Measurements from ENCODE around the gene SMCO2. TPM values are rescaled to one million over a fixed set of nuclear protein-coding genes. Genes with fewer than 3 reads are reported as not detected.
A peak's percentile ranks its signal among the peaks of the same experiment; 100 is the strongest.

SMCO2 gene
- total and polyA plus RNA-seq, 2 of the 8 experiments (the other 6 are each of a cell fraction or from before 2014, with no cell fraction given), result 0.24 to 0.80 TPM

GRCh38 chr12:27521066-27521465, 74.5 kb downstream of the SMCO2 start:
- no peak overlapping the region for H3K56ac ChIP-seq (replicated peaks; ENCODE audit: insufficient read length, low read depth, low read length)
- TF ChIP-seq ATF2 (IDR thresholded peaks at IDR 0.05; ENCODE audit: low read length) (no peak), SP2 (IDR thresholded peaks at IDR 0.05; ENCODE audit: low read length) (no peak), SP1 (IDR thresholded peaks at IDR 0.05; ENCODE audit: low read depth, low read length) (0 out of 2 replicates have a peak, but pooled peaks have one; percentile 38), JUN (IDR thresholded peaks at IDR 0.05; ENCODE audit: low read depth, low read length) (no peak), SIRT6 (IDR thresholded peaks at IDR 0.05; ENCODE audit: low read length) (no peak), GABPA (IDR thresholded peaks at IDR 0.05; ENCODE audit: borderline replicate concordance, insufficient read depth, low read length) (no peak), TCF12 (IDR thresholded peaks at IDR 0.05; ENCODE audit: low read depth, low read length) (0 out of 2 replicates have a peak, but pooled peaks have one; percentile 45)
- peaks cover 4 to 12% (median 11%) of the 10 kb centered on the region in 4 experiments for H3K4me1 ChIP-seq (replicated peaks in 1 of 4; ENCODE audit: control insufficient read depth in 3 of 4, insufficient read depth in 4 of 4, low read length in 3 of 4)
- H3K23me2 ChIP-seq (ENCODE audit: low read depth, low read length), result peaks cover 10% of the 10 kb centered on the region
- no peak overlapping the region for H4K5ac ChIP-seq (ENCODE audit: insufficient read length, low read depth, low read length)
- ChIA-PET CTCF (ENCODE audit: partially characterized antibody) (interaction anchor here (1.4 kb wide), 1 partner anchor 183 kb away, joined by 3 read pairs; no protein-coding TSS in a partner anchor), POLR2A (ENCODE audit: partially characterized antibody) (interaction anchor here (3.9 kb wide), 1 partner anchor 85 kb away, joined by 18 read pairs; no protein-coding TSS in a partner anchor)
- peaks cover 0 to 3% of the 10 kb centered on the region in 2 experiments; a peak in 1 of 4 replicates for H3K79me2 ChIP-seq (ENCODE audit: control insufficient read depth in 1 of 2, insufficient read depth in 2 of 2, low read length in 2 of 2)
- peaks cover 0 to 3% (median under 1%) of the 10 kb centered on the region in 4 experiments; a peak in 2 of 7 replicates for H3K27me3 ChIP-seq (replicated peaks in 1 of 4; ENCODE audit: control insufficient read depth in 3 of 4, extremely low read depth in 1 of 4, insufficient read depth in 3 of 4, low read length in 3 of 4)
- no peaks in the 10 kb centered on the region for H3K79me1 ChIP-seq (ENCODE audit: low read depth, low read length)
- no peak overlapping the region for H2BK120ac ChIP-seq (replicated peaks; ENCODE audit: low read depth, low read length)
- peak overlapping the region; percentile 76; the same call in 1 of the 2 replicates for H2BK12ac ChIP-seq (ENCODE audit: low read depth, low read length)
- 63% methylated on average over 4 of the region's 4 CpGs; no CpG with 5 or more reads in 1 of the 2 experiments for WGBS, 2 experiments (ENCODE audit: extremely low coverage in 1 of 2, insufficient coverage in 1 of 2, insufficient read length in 1 of 2, insufficient replicate concordance in 2 of 2, low coverage in 1 of 2, low lambda C conversion rate in 2 of 2, missing lambda C conversion rate in 1 of 2)
- H3K14ac ChIP-seq (ENCODE audit: insufficient read length), result no peak overlapping the region
- H2BK15ac ChIP-seq (ENCODE audit: low read length), result no peak overlapping the region
- no peak overlapping the region for H2BK5ac ChIP-seq (ENCODE audit: low read depth, low read length)
- no peaks in the 10 kb centered on the region for H3K36me3 ChIP-seq (ENCODE audit: control insufficient read depth in 2 of 4, insufficient read depth in 4 of 4, low read length in 3 of 4)
- H2AFZ ChIP-seq (ENCODE audit: low read length), result peak overlapping the region; percentile 30; the same call in 1 of the 2 replicates
- no peak overlapping the region for H3K18ac ChIP-seq (ENCODE audit: extremely low read depth, low read length)
- peak overlapping the region; percentile 18 to 38; a peak in 2 of 4 replicates for H3K4me2 ChIP-seq (ENCODE audit: insufficient read depth in 1 of 2, low read depth in 2 of 2, low read length in 2 of 2)
- H3K9me3 ChIP-seq (ENCODE audit: insufficient read depth in 2 of 2, low read depth in 1 of 2, low read length in 1 of 2), result no peaks in the 10 kb centered on the region
- DNase-seq (ENCODE audit: low read depth in 1 of 2, low spot score in 2 of 2), result no peak
- no peak overlapping the region for H2AK5ac ChIP-seq (ENCODE audit: low read depth, low read length)
- FAIRE-seq, result no peak
- H3K4ac ChIP-seq (replicated peaks; ENCODE audit: insufficient read length, low read depth, low read length), result no peak overlapping the region
- H3K27ac ChIP-seq (ENCODE audit: low read depth, low read length), result no peak overlapping the region
- no peak overlapping the region for H3K23ac ChIP-seq (ENCODE audit: insufficient read length)
- H4K8ac ChIP-seq (ENCODE audit: extremely low read depth, insufficient read depth, low read length), result no peak overlapping the region
- no peak overlapping the region for H3K9ac ChIP-seq (replicated peaks in 1 of 4; ENCODE audit: extremely low read depth in 1 of 4, low read depth in 3 of 4, low read length in 3 of 4)
- no peak overlapping the region for H3K4me3 ChIP-seq (ENCODE audit: extremely low read depth in 1 of 4, insufficient read depth in 2 of 4, low read depth in 3 of 4, low read length in 4 of 4)
- H4K91ac ChIP-seq (replicated peaks; ENCODE audit: insufficient read length, low read length), result no peak overlapping the region
- 0 out of 2 replicates have a peak overlapping the region, but pooled peaks have one; percentile 73 for H2BK20ac ChIP-seq (ENCODE audit: low read length)
- H4K20me1 ChIP-seq (replicated peaks in 1 of 2; ENCODE audit: control insufficient read depth in 1 of 2, insufficient read depth in 2 of 2, low read length in 2 of 2), result peaks cover 1 to 2% of the 10 kb centered on the region in 2 experiments

Measured in H1 (cell line).